ENCODE measurements around the gene PTPRE.

PTPRE gene

DNA sequence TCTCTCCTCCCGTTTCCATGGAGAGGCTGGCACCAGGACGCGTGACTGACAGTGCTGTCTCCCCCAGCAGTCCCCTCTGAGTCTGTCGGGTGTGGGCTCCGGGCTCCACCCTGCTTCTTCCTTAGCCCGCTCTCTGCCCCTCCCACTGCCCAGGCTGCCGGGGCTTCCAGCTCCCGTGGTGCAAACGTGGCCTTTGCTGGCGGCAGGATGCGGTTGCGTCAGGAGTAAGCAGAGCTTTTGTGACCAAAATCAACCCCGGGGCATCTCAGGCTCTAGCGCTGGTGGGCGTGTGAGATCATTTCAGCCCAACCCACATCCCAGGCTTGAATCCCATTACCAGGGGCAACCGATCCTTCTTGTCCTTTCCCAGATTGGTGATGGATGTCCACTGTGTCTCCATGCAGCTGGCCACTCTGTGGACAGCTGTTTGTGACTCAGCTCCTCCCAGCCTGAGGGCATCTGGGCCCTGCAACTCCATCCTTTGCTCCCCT, 28.2 kb downstream of the PTPRE start:
- no peak for DNase-seq
- TF ChIP-seq POLR2A (IDR thresholded peaks at IDR 0.05; ENCODE audit: low read length) (no peak), GATA1 (IDR thresholded peaks at IDR 0.05; ENCODE audit: low read depth, low read length) (no peak)

DNA sequence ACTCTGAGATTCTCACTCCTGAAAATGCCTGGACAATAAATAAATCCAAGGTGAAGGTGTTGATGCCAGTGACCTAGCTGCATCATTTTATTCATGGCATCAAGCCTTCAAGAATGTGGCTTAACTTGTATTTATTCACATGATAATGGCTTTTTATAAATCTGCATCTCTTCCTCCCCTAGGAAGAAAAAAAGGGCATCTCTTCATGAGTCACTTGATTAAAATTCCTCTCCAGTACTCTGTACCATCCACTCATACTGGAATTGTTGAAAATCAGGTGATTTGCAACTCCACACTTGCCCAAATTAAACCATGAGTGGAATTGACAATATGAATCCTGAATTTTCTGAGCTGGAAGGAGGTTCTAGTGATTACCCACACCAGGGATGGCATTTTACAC, 30.2 kb downstream of the PTPRE start:
- DNase-seq = no peak
- TF ChIP-seq GATA1 (IDR thresholded peaks at IDR 0.05; ENCODE audit: low read depth, low read length) (no peak), POLR2A (IDR thresholded peaks at IDR 0.05; ENCODE audit: low read length) (no peak)

DNA sequence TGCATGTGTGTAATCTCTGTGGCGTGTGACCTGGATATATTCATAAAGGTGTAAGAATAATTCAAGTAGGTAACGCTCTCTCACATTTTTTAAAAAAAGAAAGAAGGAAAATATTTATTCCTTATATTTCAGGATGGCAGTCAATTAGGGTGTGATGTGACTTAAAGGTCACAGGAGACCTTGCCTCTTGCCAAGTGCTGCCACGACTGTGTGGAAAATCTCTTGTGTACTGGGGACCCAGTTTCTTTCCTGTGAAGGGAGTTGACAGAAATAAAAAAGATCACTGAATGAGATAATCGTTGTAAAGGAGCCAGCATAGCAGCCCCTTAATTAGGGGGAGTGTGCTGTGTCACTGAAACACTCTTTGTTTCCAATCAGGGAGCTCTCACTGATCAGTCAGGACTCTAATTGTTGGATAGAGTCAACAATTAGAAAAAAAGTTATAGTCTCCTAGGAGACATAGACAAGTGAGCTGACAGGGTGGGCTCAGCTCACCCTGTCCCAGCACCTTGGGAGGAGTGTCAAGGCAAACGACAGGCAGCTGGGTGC, 31.1 kb downstream of the PTPRE start:
- no peak for DNase-seq
- TF ChIP-seq GATA1 (IDR thresholded peaks at IDR 0.05; ENCODE audit: low read depth, low read length) = no peak
- no peak for TF ChIP-seq POLR2A (IDR thresholded peaks at IDR 0.05; ENCODE audit: low read length)

DNA sequence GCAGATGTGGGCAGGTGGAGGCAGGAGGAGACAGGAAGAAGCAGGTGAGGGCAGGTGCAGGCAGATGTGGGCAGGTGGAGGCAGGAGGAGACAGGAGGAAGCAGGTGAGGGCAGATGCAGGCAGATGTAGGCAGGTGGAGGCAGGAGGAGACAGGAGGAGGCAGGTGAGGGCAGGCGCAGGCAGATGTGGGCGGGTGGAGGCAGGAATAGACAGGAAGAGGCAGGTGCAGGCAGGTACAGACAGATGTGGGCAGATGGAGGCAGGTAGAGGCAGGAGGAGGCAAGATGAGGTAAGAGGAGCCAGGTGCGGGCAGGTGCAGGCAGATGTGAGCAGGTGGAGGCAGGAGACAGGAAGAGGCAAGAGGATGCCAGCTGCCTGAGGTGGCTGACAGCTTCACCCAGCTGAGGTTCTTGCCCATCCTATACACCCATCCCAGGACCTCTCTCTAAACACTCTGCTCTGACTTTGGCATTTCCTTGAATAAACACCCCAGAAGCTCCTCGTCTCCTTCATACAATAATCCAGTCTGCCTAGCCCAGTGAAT, 33.0 kb downstream of the PTPRE start:
- DNase-seq = no peak
- TF ChIP-seq POLR2A (IDR thresholded peaks at IDR 0.05; ENCODE audit: low read length) = no peak
- no peak for TF ChIP-seq GATA1 (IDR thresholded peaks at IDR 0.05; ENCODE audit: low read depth, low read length)

DNA sequence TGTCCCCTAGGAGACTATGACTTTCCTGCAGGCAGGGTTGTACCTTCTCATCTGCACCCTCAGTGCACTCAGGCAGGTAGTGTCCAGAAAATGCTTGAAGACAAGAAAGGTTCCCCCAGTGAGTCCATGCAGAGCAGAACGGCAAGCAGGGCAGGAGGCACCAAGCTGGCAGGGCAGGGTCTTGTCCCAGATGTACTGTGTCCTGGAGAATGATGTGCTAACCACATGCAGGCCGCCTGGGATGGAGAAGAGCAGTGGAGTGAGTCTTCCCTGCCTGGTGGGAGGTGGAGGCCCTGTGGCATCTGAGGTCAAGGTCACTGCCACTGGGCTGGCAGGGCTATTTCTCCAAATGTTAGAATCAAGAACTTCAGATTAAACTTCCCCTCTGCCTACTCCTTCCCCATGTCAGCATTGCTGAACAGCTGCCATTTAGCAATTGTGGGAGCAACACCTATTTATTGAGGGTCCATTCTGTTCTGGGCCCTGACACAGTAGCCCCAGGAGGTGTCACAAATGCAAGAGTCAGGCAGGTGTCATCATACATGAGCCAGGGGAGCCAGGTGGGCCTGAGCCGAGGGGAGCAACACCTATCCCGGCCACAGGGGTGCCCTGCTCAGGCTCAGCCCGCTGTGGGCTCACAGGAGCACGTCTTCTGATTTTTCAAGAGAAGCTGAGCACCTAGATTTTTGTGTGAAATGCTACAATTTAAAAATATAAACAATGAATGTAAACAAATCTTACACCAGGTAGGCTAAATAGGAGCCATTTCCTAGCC, 34.1 kb downstream of the PTPRE start:
- TF ChIP-seq GATA1 (IDR thresholded peaks at IDR 0.05; ENCODE audit: low read depth, low read length) = no peak
- TF ChIP-seq POLR2A (IDR thresholded peaks at IDR 0.05; ENCODE audit: low read length) = no peak
- DNase-seq = no peak

DNA sequence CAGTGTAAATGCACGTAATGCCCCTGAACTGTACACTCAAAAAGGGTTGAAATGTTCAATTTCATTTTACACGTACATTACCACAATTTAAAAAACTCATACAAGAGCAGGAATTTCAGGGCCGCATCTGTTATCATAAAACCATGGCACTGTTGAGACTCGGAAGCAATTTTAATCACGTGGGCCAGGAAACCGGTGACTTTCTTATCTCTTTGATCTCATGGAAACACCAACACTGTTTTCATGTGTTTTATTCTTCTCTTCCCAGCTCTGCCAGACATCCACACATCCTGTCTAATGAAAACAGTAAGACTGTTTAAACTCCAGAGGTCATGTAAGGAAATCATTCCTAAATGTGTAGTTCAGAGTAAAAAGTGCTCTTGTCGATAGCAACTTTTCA, 35.9 kb downstream of the PTPRE start:
- DNase-seq = no peak
- no peak for TF ChIP-seq GATA1 (IDR thresholded peaks at IDR 0.05; ENCODE audit: low read depth, low read length)
- TF ChIP-seq POLR2A (IDR thresholded peaks at IDR 0.05; ENCODE audit: low read length) = no peak

DNA sequence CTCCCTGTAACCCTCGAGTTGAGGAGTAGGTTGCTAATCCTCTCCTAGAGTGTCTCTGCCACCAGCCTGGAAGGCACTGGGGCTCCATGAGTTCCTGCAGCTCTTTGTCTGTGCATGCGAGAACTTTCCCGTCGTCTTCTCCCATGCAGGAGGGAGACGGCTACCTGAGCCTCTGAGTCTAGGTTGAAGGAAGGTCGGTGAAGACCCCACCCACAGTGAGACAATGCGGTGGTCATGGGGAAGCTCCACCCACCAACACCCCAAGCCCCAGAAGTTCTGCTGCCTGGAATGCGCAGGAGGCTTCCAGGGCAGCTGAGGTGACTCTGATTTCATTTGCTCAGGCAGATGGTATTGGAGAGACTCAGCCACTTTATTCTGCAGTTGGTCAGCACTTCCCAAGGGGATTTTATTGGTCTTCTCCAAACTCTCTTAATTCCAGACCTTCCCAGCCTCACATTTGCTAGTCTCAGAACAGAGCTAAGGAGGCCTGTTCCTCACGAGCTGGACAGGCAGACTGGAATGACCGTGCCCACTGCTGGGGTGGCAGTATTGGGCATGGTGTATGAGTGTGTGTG, 36.5 kb downstream of the PTPRE start:
- TF ChIP-seq POLR2A (IDR thresholded peaks at IDR 0.05; ENCODE audit: low read length) (no peak), GATA1 (IDR thresholded peaks at IDR 0.05; ENCODE audit: low read depth, low read length) (no peak)
- DNase-seq = no peak

DNA sequence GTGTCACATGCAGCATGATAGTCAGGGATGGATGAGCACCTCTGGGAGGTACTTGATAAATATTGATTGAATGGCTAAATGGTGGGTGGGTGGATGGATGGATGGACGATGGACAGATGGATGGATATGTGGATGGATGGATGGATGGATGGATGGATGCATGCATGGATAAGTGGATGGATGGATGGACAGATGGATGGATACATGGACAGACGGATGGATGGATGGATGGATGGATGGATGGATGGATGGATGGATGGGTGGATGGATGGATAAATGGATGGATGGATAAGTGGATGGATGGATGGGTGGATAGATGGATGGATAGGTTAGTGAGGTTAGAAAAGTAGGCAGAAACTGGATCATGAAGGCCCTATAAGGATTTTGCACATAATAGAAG, 37.4 kb downstream of the PTPRE start:
- TF ChIP-seq POLR2A (IDR thresholded peaks at IDR 0.05; ENCODE audit: low read length) (no peak), GATA1 (IDR thresholded peaks at IDR 0.05; ENCODE audit: low read depth, low read length) (no peak)
- no peak for DNase-seq

DNA sequence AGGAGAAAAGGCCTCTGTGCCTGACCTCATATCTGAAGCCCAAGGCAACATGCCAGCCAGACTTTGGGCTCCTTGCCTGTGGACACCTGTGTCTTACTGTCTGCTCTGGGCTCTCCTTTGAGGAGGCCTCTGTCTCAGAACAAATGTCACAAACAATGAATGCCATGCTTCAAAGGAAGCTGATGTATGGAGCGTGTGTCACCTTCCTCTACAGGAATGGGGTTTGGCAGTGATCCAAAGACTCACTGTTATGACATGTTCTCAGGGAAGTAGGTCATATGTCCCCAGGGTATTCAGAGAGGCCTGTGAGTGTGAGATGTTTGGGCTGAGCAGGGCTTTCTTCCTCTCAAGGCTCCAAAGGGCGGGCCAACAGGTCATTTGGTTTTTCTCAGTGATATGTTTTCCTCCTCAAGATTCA, 38.4 kb downstream of the PTPRE start:
- TF ChIP-seq POLR2A (IDR thresholded peaks at IDR 0.05; ENCODE audit: low read length) (no peak), GATA1 (IDR thresholded peaks at IDR 0.05; ENCODE audit: low read depth, low read length) (no peak)
- no peak for DNase-seq

DNA sequence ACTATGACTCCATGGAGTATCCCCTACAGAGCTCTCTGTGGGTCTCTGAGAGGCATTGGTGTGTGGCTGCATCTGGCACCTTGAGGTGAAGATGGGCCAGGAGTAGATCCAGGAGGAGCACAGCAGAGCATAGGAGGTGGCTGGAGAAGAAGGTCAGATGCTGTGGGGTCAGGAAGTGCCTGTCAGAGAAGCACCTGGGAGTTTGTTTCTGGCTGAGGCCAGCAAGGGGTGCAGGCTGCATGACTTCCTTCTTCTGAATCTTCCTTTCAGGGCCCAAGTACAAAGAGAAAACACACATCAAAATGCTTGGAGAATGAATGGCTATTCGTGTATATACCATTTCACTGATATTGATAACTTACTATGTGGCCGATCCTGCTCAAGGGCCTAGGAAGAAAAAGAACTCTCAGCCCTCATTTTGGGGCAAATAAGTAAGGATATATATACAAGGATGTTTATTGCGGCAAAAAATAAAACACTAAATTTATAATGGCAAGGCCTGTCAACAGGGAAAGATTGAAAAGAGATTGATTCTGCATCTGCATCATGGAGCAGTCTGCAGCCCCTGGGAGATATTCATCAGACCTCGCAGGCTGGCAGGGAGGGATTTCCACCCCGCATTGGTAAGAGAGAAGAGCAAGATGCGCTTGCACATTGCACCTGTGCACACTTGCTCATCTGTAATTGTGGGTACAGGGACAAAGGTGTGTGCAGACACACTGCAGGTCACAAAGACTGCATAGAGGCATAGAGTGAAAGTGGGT, 39.2 kb downstream of the PTPRE start:
- no peak for DNase-seq
- no peak for TF ChIP-seq GATA1 (IDR thresholded peaks at IDR 0.05; ENCODE audit: low read depth, low read length)
- no peak for TF ChIP-seq POLR2A (IDR thresholded peaks at IDR 0.05; ENCODE audit: low read length)

DNA sequence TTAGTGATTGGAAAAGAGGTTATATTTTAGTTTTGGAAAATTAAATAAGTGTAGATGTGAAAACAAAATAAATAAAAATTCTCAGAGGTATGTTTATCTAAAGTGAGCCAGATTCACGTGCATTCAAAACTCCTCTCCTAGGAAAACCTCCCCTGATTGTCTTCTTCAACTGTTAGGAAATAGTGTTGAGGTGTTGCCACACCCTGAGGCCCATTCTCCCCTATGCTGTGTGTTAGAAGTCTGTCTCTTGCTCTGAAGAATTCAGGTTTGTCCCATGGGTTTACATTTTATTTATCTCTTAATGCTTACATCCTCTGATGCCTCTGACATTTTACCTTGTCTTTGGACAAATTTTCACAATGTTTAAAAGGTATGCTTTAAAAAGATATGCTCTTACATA, 40.3 kb downstream of the PTPRE start:
- TF ChIP-seq POLR2A (IDR thresholded peaks at IDR 0.05; ENCODE audit: low read length) (no peak), GATA1 (IDR thresholded peaks at IDR 0.05; ENCODE audit: low read depth, low read length) (no peak)
- DNase-seq = no peak

DNA sequence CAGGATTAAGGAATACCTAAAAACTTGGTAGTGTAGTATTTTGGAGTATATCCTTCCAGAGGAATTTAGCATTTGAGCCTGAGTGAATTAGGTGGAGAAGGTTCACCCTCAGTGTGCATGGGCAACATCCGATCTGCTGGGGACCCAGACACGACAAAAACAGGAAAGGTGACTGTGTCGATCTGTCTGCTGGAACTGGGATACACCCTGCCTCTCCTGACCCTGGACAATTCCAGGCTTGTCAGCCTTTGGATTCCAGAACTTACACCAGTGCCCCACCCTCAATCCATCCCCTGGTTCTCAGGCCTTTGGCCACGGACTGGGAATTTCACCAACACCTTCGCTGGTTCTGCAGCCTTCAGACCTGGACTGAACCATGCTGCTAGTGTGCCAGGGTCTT, 41.9 kb downstream of the PTPRE start:
- DNase-seq = no peak
- TF ChIP-seq POLR2A (IDR thresholded peaks at IDR 0.05; ENCODE audit: low read length) = no peak
- no peak for TF ChIP-seq GATA1 (IDR thresholded peaks at IDR 0.05; ENCODE audit: low read depth, low read length)

DNA sequence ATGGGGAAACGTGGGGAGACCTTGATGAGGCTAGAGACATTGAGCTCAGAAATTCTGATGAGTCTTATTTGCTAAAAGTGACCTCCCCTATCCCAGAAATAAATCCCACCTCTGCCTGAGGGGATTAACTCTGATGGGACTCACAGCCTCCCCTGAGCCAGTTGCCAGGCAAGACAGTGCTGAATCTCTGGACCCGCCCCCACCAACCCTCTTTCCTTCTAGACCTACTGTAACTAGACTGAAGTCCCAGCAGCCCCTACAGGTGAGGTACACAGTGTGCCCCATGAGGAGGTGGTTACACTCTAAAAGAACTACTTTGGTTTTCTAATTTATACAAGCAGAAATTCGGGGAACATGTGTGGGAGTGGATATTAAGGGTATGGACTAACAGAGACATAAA, 42.9 kb downstream of the PTPRE start:
- no peak for DNase-seq
- TF ChIP-seq POLR2A (IDR thresholded peaks at IDR 0.05; ENCODE audit: low read length) = no peak
- no peak for TF ChIP-seq GATA1 (IDR thresholded peaks at IDR 0.05; ENCODE audit: low read depth, low read length)

Data from erythroblast (primary cell).